GM19467 (cell line): ENCODE data around the gene SINHCAF.

Source experiments
- ATAC-seq: cut with Tn5 transposase; IDR thresholded peaks from one replicate; pipeline ENCODE4 v1.9.1; 2021; ENCODE audit warnings: mild to moderate bottlenecking, moderate library complexity; ENCODE audit not compliant: unreplicated experiment

SINHCAF gene

DNA sequence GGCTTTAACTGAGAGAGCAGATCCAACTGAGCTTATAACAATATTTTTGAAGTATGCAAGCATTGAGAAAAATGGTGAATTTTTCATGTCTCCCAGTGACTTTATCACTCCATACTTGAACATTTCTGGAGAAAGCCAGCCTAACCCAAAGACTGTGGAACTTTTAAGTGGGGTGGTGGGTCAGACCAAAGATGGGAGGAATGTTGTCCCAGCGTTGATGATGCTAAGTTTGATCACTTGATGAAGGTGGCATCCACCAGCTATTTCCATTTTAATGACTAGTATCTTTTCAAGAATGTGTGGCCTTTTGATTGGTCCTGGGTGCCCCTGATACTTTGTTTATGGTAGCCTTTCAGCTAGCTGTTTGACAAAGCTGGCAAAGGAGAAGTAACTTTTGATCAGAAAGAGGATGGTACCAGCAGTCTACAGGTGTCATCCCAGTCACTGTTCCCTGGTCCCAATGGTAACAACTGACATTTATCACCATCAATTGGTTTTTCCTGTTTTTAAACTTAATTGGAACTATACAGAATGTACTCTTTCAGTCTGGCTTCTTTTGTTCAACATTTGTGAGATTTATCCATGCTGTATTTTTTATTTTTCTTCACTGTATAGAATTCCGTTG, 14.2 kb downstream of the SINHCAF start:
- ATAC-seq, result no peak

DNA sequence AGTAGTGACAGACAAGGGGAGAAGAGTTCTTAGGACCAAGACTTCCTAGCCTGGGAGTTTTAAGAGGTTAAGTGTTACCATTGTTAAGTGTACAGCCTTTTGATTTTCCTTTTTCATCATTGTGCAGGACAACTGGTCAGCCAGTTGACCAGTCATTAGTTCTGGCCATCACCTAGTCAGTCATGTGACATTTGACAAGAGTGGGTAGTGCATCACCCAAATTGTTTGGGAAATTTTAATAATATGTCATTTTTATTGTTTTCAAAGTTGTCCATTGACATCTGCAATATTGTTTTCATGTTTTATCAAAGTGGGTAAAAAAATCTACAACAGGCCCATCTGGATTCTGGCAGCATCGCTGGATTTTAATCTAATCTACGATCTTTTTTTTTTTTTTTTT, 15.5 kb downstream of the SINHCAF start:
- no peak for ATAC-seq

DNA sequence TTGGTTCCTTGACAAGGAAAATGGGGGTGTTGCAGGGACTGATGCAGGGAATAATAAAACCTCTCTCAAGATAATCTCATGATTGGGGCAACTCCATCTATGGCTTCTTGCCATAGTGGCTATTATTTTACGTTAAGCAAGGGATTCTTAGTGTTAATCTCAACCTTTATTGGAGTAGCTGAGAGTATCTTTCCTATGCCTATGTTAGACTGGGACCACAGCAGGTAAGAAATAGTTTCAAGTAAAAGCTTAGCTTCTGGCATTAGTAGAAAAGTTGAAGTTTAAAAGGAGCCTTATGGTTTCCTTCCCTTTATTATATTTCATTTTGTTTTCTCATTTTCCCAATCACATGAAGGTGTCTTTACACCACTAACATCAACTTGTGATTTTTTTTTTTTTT, 16.7 kb downstream of the SINHCAF start:
- no peak for ATAC-seq

DNA sequence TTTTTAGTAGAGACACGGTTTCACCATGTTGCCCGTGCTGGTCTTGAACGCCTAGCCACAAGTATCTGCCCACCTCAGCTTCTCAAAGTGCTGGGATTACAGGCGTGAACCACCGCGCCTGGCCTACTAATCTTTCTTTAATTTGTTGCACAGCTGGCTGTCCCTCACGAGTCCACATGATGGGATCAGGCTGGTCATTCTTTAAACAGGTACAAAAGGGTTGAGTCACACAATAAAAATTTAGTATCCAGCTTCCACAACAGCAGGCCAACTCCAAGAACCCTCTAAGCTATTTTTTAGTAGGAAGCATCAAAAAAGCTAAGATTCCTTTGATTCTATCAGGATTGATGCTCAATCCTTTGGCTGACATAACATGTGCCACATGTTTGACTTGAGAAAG, 17.8 kb downstream of the SINHCAF start:
- no peak for ATAC-seq

DNA sequence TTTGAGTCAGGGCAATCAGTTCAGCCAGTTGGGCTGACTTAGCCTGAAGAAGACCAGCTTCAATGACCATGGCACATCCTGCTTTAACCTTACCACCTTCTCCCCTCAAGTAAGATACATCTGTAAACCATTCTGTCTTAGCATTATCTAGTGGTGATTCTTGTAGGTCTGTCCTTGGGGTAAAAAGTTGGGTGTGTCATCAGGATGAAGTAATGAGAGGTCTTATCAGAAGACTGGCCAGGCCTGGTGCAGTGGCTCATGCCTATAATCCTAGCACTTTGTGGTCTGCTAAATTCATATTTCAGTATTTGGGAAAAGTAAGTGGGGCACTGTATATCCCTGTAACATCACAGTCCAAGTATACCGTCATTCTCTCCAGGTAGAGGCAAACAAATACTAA, 19.1 kb downstream of the SINHCAF start:
- no peak for ATAC-seq

DNA sequence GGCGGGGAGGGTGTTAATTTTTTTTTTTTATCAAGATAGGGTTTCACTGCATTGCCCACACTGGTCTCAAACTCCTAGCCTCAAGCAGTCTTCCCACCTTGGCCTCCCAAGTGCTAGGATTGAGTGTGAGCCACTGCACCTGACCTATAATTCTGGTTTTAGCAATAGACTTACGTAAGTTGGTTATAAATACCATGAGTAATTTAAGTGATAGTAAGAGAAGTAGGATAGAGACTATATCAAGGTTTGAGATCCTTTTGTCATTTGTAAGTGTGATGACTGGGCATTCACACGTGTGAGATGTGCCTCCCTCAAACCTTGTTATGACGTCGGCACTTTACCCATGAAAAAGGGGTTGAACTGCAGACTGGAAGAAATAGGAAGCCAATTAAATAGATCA, 22.5 kb downstream of the SINHCAF start:
- ATAC-seq, result no peak

DNA sequence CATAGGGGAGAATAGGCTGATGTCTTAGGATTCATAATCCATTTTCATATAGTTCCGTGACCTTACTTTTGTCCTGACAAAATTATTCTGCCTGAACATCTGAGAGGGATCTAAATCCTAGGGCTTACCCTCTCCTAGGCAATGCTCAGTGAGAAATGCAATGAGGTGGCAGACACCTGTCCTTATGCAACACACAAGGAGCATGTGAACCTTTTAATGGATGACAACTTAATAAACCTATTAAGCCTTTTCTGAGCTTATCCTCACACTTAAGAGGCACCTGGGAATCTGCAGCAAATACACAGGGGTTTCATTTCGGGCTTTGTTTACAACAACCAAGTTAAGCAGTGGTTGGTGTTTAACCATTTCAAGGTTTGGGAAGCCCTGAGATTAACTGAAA, 24.6 kb downstream of the SINHCAF start:
- no peak for ATAC-seq

DNA sequence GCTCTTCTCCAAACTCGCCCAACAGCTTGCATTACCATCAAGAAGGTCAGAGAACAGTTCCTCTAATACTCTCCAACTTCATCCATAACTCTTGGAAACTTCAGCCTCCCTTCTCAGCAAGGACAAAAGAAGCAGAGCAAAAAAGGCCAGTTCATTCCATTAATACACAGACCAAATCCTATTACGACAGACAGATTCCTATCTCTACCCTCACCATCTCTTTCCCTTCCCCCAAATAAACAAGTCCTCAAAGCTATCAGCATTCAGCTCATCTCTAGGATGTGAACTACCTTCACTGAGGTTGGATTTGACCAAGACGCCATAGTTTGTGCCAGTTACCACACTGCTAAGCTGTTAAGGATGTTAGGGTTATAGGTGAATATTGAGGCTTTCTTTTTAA, 25.2 kb downstream of the SINHCAF start:
- ATAC-seq, result no peak

DNA sequence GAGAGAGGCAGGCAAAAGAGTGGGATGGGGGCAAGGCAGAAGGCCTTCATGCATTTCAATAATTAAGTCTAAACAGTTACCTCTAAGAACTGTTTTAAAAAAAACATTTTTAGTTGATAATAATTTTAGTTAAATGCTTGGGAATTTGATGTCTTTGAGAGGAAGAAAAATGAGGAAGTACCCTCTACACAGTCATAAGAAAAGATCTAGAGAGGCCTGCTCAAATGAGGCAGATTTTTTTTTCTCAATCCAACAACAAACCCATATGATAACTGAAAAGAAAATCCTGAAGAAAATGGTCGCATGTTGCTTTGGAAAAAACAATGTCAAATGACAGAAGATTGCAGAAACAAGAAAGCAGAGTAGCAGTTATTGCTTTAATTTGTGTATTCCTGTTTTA, 25.6 kb downstream of the SINHCAF start:
- no peak for ATAC-seq

DNA sequence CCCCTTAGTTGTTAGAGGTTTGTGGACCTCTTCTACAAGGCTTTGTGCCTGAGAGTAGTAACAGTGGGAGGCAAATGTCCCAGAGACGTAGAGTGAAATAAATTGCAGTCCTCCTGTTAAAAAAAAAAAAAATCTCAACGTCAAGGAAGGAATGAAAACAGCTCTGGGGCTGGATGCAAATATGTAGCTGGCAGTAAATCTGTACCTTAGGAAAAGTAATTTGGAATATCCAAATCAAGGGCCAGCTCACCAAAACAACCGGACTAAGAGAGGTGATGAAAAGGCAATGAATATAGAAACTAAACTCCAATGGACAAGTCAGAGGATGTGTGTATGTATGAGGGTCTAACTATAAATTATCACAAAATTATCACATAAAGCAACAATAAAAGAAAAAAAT, 27.0 kb downstream of the SINHCAF start:
- no peak for ATAC-seq

DNA sequence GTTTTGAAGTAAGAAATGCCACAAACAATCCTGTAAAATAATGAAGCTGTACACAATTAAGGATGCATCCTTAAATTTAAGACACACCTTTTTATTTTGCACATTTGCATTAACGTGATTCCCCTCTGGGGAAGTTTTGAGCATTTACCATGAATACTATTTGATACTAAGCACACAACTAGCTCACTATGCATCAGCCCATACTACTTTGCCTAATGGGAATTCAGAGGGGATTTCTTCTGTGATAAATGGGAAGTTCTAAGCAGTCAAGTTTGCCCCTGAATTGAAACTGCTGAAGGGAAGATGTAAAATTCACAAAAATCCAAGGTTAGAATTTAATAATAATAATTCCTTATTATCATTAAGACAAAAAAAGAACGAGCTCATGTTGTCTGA, 27.4 kb downstream of the SINHCAF start:
- ATAC-seq, result no peak

DNA sequence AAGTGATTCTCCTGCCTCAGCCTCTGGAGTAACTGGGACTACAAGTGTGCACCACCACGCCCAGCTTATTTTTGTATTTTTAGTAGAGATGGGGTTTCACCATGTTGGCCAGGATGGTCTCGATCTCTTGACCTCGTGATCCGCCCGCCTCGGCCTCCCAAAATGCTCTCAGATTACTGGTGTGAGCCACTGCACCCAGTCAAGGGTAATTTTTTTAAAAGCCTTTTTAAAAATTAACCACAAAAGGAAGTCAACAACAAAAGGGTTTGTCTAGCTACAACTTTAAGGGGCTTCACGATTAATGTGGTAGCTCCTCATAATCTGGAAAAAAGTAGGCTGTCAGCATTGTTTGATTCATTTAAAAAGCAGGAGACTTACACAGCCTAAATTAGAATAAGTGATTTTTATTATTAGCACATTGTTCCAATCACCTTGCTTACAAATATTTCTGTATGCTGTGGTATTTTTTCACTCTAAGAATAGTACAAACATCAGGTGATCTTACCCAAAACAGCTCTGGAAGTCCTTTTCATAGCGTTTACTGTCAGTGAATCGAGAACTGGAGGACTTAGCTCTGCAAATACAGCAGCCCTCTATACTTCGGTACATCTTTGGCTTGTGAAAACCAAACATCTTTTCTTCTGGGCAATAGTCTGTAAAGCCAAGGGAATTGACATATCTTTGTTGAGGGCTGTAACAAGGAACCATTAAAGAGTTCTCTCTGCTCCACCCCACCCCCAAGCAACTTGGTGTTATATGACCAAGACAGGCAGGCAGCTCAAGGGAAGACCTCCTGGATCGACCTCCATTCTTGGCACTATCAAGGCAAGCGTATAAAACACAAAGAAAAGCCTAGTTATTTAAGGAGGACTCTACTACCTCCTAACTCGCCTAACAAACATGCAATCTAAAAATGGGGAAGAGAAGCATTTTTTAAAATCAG, 28.1 kb downstream of the SINHCAF start:
- no peak for ATAC-seq

DNA sequence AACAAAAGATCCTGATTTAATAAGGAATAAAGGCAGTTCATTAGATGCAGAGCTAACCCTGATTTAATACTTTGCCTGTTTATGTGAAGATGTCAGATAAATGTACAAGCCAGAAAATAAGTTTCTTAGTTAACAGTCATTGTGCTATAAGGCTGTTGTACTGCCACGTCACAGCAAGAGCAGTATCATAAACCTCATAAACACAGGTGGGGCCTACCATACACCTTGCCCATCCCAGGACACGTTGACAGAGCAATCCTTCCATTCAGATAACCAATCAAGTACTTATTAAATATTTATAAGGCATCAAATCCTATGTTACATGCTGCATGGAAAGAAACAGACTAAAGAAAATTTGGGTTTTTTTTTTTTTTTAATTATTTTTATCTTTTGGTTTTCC, 36.5 kb downstream of the SINHCAF start:
- ATAC-seq, result no peak

DNA sequence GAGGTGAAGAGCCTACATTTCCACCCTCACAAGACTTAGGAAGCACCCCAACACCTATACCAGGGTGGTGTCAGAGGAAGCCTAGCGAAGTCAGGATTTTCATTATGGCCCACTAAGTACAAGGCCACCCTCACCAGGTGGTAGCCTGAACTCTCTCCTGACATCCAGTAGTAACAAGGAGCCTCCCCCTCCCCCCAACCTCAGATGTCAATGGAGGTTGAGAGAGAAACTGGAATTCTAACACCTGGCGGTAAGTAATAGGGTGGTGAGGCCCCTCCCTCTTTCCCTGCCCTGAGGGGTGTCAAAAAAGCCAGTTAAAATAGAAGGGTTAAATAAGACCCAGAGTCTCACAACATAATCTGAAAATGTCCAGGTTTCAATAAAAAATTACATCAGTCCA, 37.6 kb downstream of the SINHCAF start:
- no peak for ATAC-seq

DNA sequence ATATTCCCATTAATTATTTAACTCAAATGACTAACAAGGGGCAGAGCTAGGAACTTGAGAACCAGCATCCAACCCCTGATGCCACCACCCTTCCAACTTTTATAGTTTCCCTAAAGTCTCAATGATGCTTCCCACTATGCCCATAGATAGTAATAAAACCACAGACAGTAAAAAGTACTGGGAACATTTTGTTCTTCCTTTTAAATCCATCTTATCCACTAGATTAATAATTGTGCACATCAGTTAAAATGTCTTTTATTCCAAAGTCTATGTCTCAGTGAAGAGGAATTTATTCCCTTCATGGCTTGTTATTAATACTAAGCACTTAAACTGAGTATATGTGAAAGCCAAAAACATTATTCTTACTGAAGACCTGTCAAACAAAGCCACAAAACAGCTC, 45.8 kb downstream of the SINHCAF start:
- no peak for ATAC-seq

DNA sequence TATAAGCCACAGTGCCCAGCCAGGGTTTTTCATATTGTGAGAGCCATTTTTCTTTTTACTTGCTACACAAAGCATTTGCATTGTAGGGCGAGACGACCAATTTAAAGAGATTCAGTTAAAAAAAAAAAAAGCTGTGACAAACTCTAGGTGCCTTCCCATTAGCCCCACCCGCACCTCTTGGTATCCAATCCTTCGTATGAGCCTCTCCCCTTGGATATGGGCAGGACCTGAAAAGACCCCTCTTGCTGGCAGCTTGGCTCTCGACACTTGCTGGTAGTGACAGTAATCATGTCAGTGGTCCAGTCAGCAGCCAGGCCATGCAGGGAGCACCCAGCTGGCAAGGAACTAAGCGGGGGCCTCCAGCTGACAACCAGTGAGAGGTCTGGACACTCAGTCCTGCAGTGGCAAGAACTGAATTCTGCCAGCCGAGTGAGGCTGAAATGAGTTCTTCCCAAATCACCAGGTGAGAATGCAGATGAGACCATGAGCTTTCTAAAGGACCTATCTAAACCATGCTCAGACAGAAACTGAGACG, 46.5 kb downstream of the SINHCAF start:
- ATAC-seq, result no peak

DNA sequence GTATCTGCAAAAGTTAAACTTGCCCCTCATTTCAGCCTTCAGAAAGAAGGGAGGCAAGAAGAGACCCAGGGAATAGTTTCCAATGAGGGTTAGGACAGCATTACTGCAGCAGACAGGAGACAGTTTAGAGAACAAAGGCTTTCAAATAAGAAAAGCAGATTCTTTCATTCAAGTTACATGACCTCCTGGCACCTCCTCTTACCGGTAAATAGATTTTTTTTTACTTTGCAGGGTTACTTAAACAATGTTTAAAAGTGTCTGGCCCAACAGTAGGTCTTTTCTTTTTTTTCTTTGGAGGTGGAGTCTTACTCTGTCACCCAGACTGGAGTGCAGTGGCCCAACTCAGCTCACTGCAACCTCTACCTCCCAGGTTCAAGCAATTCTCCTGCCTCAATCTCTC, 47.1 kb downstream of the SINHCAF start:
- ATAC-seq, result no peak

DNA sequence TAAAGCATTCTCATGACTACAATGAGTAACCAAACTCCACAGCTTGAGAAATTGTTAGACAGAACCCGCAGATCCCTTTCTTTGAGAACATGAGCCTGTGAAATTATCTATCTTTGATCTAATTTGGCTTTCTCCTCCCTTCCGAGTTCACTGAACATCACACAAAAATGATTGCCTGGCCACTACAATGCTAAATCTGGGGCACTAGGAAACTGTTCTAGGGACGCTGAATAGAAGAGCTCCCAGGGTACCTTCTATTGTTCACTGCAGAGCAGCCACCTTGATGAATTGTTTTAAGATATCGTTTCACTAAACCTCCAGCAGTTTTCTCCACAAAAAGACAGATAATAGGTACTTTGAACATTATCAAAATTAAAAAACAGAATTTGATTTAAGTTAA, 47.5 kb downstream of the SINHCAF start:
- ATAC-seq, result no peak

DNA sequence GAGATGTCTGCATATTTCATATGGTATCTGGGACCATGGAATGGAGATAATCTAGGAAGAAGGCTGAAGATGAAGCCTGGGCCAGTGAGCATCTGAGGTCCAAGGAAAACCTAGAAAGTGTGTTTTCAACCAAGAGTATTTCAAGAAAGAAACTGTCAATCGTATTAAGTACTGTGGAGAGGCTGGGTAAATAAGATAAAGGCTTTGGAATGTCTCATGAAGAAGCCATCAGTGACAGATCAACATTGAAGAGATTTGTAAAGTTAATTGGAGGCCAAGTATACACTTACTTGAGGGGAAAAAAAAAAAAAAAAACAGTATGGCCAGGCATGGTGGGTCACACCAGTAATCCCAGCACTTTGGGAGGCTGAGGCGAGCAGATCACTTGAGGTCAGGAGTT, 48.9 kb downstream of the SINHCAF start:
- ATAC-seq, result no peak

DNA sequence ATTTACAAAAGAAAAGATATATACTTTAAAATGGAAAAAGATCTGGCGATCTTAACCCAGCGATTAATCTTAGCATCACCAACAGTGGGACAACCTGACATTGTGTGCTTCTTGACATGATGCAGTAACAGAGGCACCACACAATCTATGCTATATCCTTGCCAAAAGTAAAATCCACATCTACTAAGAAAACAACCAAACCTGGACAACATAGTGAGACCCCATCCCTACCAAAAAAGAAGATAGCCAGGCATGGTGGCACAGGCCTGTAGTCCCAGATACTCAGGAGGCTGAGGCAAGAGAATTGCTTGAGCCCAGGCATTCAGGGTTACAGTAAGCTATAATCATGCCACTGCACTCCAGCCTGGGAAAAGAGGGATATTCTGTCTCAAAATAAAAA, 50.5 kb downstream of the SINHCAF start:
- no peak for ATAC-seq

DNA sequence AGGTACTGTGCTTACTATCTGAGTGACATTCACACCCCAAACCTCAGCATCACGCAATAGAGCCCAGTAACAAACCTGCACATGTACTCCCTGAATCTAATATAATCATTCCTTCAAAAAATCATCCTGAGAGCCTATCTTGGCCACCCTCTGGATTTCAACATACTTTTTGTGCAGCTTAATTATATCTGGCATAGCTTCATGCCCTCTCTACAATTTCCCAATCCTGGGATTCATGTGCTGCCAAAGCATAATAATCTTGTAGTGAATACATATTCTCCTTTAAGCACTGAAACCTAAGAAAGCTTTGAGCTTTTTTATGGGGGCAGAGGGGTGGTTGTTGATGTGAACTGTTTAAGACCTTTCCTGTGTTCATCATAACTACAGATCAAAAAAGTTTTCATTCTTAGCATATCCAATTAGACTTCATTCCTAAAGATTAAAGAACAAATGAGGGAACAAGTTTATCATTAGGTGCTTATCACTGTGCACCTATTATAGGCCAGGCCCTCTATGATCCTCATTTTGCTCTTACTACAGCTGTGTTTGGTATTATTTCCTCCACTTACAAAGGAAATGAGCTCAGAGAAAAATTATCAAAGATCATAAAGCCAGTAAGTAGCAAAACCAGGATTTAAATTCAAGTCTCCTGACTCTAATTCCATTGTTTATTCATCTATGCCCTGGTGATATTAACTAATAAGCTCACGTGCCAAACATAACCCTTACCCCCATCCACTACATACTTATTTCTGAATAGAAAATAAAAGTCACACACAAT, 51.2 kb downstream of the SINHCAF start:
- no peak for ATAC-seq
